T-helper 2 cell treated with Interferon-gamma antibody and Interleukin-4, amounts not matched to agents 5 μg/mL and 100 μg/mL, for 36 hours (primary cell): ENCODE results near the gene MEIOSIN.

Source experiments
- DNase-seq: peaks from one replicate; pipeline ENCODE4 v3.0.0; 2021; ENCODE audit warnings: low spot score
- H3K27ac Mint-ChIP-seq: one replicate; pipeline ENCODE4 v1.8.0; 2021; ENCODE audit warnings: mild to moderate bottlenecking, mixed read lengths
- H3K27me3 Mint-ChIP-seq: one replicate; pipeline ENCODE4 v1.8.0; 2021; ENCODE audit warnings: low read depth, mixed read lengths
- H3K36me3 Mint-ChIP-seq: one replicate; pipeline ENCODE4 v1.8.0; 2021; ENCODE audit warnings: low read depth, mixed read lengths
- H3K4me1 Mint-ChIP-seq: one replicate; pipeline ENCODE4 v1.8.0; 2021; ENCODE audit warnings: low read depth, mixed read lengths
- H3K4me3 Mint-ChIP-seq: one replicate; pipeline ENCODE4 v1.8.0; 2022; ENCODE audit warnings: mild to moderate bottlenecking, moderate library complexity, mixed read lengths
- H3K9me3 Mint-ChIP-seq: one replicate; pipeline ENCODE4 v1.8.0; 2021; ENCODE audit warnings: mixed read lengths

MEIOSIN gene

GRCh38 chr19:45773384-45773783, 40.1 kb downstream of the MEIOSIN start:
- H3K4me3 Mint-ChIP-seq = no peak overlapping the region
- DNase-seq = no peak
- no peak overlapping the region for H3K27ac Mint-ChIP-seq
- H3K9me3 Mint-ChIP-seq = no peaks in the 10 kb centered on the region
- H3K4me1 Mint-ChIP-seq = peaks cover 9% of the 10 kb centered on the region
- peaks cover 10% of the 10 kb centered on the region for H3K27me3 Mint-ChIP-seq
- H3K36me3 Mint-ChIP-seq = no peaks in the 10 kb centered on the region

- H3K9me3 Mint-ChIP-seq = no peaks in the 10 kb centered on the region
- H3K27ac Mint-ChIP-seq = no peak overlapping the region
- peaks cover 17% of the 10 kb centered on the region for H3K4me1 Mint-ChIP-seq
- no peak overlapping the region for H3K4me3 Mint-ChIP-seq
- peaks cover 9% of the 10 kb centered on the region for H3K27me3 Mint-ChIP-seq
- no peaks in the 10 kb centered on the region for H3K36me3 Mint-ChIP-seq
- no peak for DNase-seq
These were observed 41.5 kb downstream of the MEIOSIN start for GRCh38 chr19:45774765-45775164.

GRCh38 chr19:45777395-45777961, 44.2 kb downstream of the MEIOSIN start:
- H3K27me3 Mint-ChIP-seq = peaks cover 10% of the 10 kb centered on the region
- no peaks in the 10 kb centered on the region for H3K9me3 Mint-ChIP-seq
- H3K36me3 Mint-ChIP-seq = no peaks in the 10 kb centered on the region
- H3K4me3 Mint-ChIP-seq = no peak overlapping the region
- DNase-seq = no peak
- H3K4me1 Mint-ChIP-seq = peaks cover 17% of the 10 kb centered on the region
- H3K27ac Mint-ChIP-seq = no peak overlapping the region

GRCh38 chr19:45778010-45778661, 44.9 kb downstream of the MEIOSIN start:
- Mint-ChIP-seq H3K4me1 (peaks cover 17% of the 10 kb centered on the region), H3K27me3 (peaks cover 10% of the 10 kb centered on the region), H3K27ac (no peak overlapping the region), H3K36me3 (no peaks in the 10 kb centered on the region), H3K4me3 (peak overlapping the region; percentile 78), H3K9me3 (no peaks in the 10 kb centered on the region)
- no peak for DNase-seq

- peak; percentile 84 for DNase-seq
- Mint-ChIP-seq H3K27ac (peak overlapping the region; percentile 11), H3K4me3 (peak overlapping the region; percentile 78), H3K4me1 (peaks cover 17% of the 10 kb centered on the region), H3K27me3 (peaks cover 10% of the 10 kb centered on the region), H3K9me3 (no peaks in the 10 kb centered on the region), H3K36me3 (no peaks in the 10 kb centered on the region)
These were observed 46.2 kb downstream of the MEIOSIN start for GRCh38 chr19:45779231-45780145.

GRCh38 chr19:45780146-45780447, 46.9 kb downstream of the MEIOSIN start:
- no peak overlapping the region for H3K27ac Mint-ChIP-seq
- H3K4me3 Mint-ChIP-seq = no peak overlapping the region
- DNase-seq = no peak
- H3K9me3 Mint-ChIP-seq = no peaks in the 10 kb centered on the region
- peaks cover 17% of the 10 kb centered on the region for H3K4me1 Mint-ChIP-seq
- H3K27me3 Mint-ChIP-seq = peaks cover 10% of the 10 kb centered on the region
- no peaks in the 10 kb centered on the region for H3K36me3 Mint-ChIP-seq

- DNase-seq = no peak
- Mint-ChIP-seq H3K27me3 (peaks cover 10% of the 10 kb centered on the region), H3K4me1 (peaks cover 17% of the 10 kb centered on the region), H3K9me3 (no peaks in the 10 kb centered on the region), H3K36me3 (no peaks in the 10 kb centered on the region), H3K27ac (no peak overlapping the region), H3K4me3 (no peak overlapping the region)
These were observed 47.4 kb downstream of the MEIOSIN start for GRCh38 chr19:45780448-45781213.

- H3K9me3 Mint-ChIP-seq = no peaks in the 10 kb centered on the region
- no peak for DNase-seq
- H3K4me3 Mint-ChIP-seq = no peak overlapping the region
- H3K4me1 Mint-ChIP-seq = peaks cover 17% of the 10 kb centered on the region
- no peaks in the 10 kb centered on the region for H3K36me3 Mint-ChIP-seq
- H3K27ac Mint-ChIP-seq = no peak overlapping the region
- H3K27me3 Mint-ChIP-seq = peaks cover 10% of the 10 kb centered on the region
These were observed 48.2 kb downstream of the MEIOSIN start for GRCh38 chr19:45781214-45782161.

- Mint-ChIP-seq H3K9me3 (no peaks in the 10 kb centered on the region), H3K4me1 (peaks cover 17% of the 10 kb centered on the region), H3K36me3 (no peaks in the 10 kb centered on the region), H3K27me3 (peaks cover 7% of the 10 kb centered on the region), H3K27ac (no peak within 1 kb of the TSS), H3K4me3 (no peak within 1 kb of the TSS)
- DNase-seq = no peak
These were observed 49.0 kb downstream of the MEIOSIN start, which contains the start of gene DMPK for GRCh38 chr19:45782162-45782691. TSS of gene DMPK (minus strand) at chr19:45782490. CDS start at chr19:45782352, 138 bp downstream.

GRCh38 chr19:45782820-45783785, 49.9 kb downstream of the MEIOSIN start:
- H3K4me3 Mint-ChIP-seq = no peak overlapping the region
- no peak overlapping the region for H3K27ac Mint-ChIP-seq
- H3K4me1 Mint-ChIP-seq = peaks cover 17% of the 10 kb centered on the region
- no peak for DNase-seq
- peaks cover 6% of the 10 kb centered on the region for H3K36me3 Mint-ChIP-seq
- H3K9me3 Mint-ChIP-seq = no peaks in the 10 kb centered on the region
- peaks cover 13% of the 10 kb centered on the region for H3K27me3 Mint-ChIP-seq

GRCh38 chr19:45784096-45784495, 50.9 kb downstream of the MEIOSIN start:
- Mint-ChIP-seq H3K4me1 (peaks cover 10% of the 10 kb centered on the region), H3K9me3 (no peaks in the 10 kb centered on the region), H3K4me3 (no peak overlapping the region), H3K36me3 (peaks cover 16% of the 10 kb centered on the region), H3K27ac (no peak overlapping the region), H3K27me3 (peaks cover 21% of the 10 kb centered on the region)
- DNase-seq = no peak

- Mint-ChIP-seq H3K9me3 (no peaks in the 10 kb centered on the region), H3K4me3 (no peak overlapping the region), H3K4me1 (peaks cover 1% of the 10 kb centered on the region), H3K27ac (no peak overlapping the region), H3K36me3 (peaks cover 24% of the 10 kb centered on the region), H3K27me3 (peaks cover 25% of the 10 kb centered on the region)
- DNase-seq = no peak
These were observed 51.9 kb downstream of the MEIOSIN start for GRCh38 chr19:45785097-45785496.
